HG02623 (cell line): Measurements from ENCODE around the gene AMZ1.
"Not testable (repeated sequence)": the region's sequence is repeated elsewhere in the genome, so short reads cannot be mapped to it uniquely, and the experiment has no call there.

ENCODE experiments used
- ATAC-seq: cut with Tn5 transposase; IDR thresholded peaks from one replicate; pipeline ENCODE4 v1.9.1; 2021; ENCODE audit warnings: moderate library complexity; ENCODE audit not compliant: unreplicated experiment

Gene AMZ1

GRCh38 chr7:2724453-2725177 is 36.6 kb downstream of the AMZ1 start:
- ATAC-seq, result no peak

GRCh38 chr7:2725178-2726105 is 37.4 kb downstream of the AMZ1 start:
- no peak for ATAC-seq

GRCh38 chr7:2726316-2727018 is 38.5 kb downstream of the AMZ1 start:
- no peak for ATAC-seq

- ATAC-seq, result not testable (repeated sequence)
Observed at GRCh38 chr7:2727206-2727605, 39.2 kb downstream of the AMZ1 start.

GRCh38 chr7:2728316-2729030 is 40.5 kb downstream of the AMZ1 start:
- ATAC-seq, result no peak

GRCh38 chr7:2729031-2729892 is 41.3 kb downstream of the AMZ1 start:
- no peak for ATAC-seq

- no peak for ATAC-seq
Observed at GRCh38 chr7:2729893-2730716, 42.1 kb downstream of the AMZ1 start.

- ATAC-seq, result no peak
Observed at GRCh38 chr7:2730846-2731770, 43.1 kb downstream of the AMZ1 start.

GRCh38 chr7:2732388-2732787 is 44.4 kb downstream of the AMZ1 start:
- no peak for ATAC-seq

- no peak for ATAC-seq
Observed at GRCh38 chr7:2732959-2733584, 45.1 kb downstream of the AMZ1 start.

- no peak for ATAC-seq
Observed at GRCh38 chr7:2734084-2734686, 46.2 kb downstream of the AMZ1 start.

- ATAC-seq, result no peak
Observed at GRCh38 chr7:2734751-2735571, 47.0 kb downstream of the AMZ1 start.

GRCh38 chr7:2735744-2736143 is 47.7 kb downstream of the AMZ1 start:
- no peak for ATAC-seq

GRCh38 chr7:2736411-2736914 is 48.5 kb downstream of the AMZ1 start:
- ATAC-seq, result no peak

- ATAC-seq, result not testable (repeated sequence)
Observed at GRCh38 chr7:2737005-2737743, 49.2 kb downstream of the AMZ1 start.
